ENCODE results near the gene PPM1H.

- TF ChIP-seq, protein P1, sequence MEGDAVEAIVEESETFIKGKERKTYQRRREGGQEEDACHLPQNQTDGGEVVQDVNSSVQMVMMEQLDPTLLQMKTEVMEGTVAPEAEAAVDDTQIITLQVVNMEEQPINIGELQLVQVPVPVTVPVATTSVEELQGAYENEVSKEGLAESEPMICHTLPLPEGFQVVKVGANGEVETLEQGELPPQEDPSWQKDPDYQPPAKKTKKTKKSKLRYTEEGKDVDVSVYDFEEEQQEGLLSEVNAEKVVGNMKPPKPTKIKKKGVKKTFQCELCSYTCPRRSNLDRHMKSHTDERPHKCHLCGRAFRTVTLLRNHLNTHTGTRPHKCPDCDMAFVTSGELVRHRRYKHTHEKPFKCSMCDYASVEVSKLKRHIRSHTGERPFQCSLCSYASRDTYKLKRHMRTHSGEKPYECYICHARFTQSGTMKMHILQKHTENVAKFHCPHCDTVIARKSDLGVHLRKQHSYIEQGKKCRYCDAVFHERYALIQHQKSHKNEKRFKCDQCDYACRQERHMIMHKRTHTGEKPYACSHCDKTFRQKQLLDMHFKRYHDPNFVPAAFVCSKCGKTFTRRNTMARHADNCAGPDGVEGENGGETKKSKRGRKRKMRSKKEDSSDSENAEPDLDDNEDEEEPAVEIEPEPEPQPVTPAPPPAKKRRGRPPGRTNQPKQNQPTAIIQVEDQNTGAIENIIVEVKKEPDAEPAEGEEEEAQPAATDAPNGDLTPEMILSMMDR (IDR thresholded peaks at IDR 0.05; ENCODE audit: low read depth, low read length, missing input control) = no peak
- no peak for TF ChIP-seq SP1 (IDR thresholded peaks at IDR 0.05)
- no peak for TF ChIP-seq TAF1 (conservative IDR thresholded peaks at IDR 0.05)
- TF ChIP-seq FOXA2 (IDR thresholded peaks at IDR 0.05) = no peak
- TF ChIP-seq JUND (IDR thresholded peaks at IDR 0.05) = no peak
- no peak for TF ChIP-seq FOXA1 (IDR thresholded peaks at IDR 0.05)
- TF ChIP-seq, protein P2, sequence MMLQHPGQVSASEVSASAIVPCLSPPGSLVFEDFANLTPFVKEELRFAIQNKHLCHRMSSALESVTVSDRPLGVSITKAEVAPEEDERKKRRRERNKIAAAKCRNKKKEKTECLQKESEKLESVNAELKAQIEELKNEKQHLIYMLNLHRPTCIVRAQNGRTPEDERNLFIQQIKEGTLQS (IDR thresholded peaks at IDR 0.05) = no peak
- no peak for TF ChIP-seq RAD21 (IDR thresholded peaks at IDR 0.05)
- TF ChIP-seq GABPA (IDR thresholded peaks at IDR 0.05 in 1 of 2, conservative IDR thresholded peaks at IDR 0.05 in 1 of 2) = no peak
- TF ChIP-seq, protein P3, sequence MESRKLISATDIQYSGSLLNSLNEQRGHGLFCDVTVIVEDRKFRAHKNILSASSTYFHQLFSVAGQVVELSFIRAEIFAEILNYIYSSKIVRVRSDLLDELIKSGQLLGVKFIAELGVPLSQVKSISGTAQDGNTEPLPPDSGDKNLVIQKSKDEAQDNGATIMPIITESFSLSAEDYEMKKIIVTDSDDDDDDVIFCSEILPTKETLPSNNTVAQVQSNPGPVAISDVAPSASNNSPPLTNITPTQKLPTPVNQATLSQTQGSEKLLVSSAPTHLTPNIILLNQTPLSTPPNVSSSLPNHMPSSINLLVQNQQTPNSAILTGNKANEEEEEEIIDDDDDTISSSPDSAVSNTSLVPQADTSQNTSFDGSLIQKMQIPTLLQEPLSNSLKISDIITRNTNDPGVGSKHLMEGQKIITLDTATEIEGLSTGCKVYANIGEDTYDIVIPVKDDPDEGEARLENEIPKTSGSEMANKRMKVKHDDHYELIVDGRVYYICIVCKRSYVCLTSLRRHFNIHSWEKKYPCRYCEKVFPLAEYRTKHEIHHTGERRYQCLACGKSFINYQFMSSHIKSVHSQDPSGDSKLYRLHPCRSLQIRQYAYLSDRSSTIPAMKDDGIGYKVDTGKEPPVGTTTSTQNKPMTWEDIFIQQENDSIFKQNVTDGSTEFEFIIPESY (IDR thresholded peaks at IDR 0.05) = no peak
Measured at GRCh38 chr12:62886796-62887195, 48.2 kb downstream of the PPM1H start.

Data from liver (tissue), 3 donors.